Measurements from ENCODE around the gene OLFML2B.

OLFML2B gene

GRCh38 chr1:161987872-161988271 lies 35.8 kb downstream of the OLFML2B start:
- H3K27me3 ChIP-seq (ENCODE audit: control insufficient read depth, low read length), result peaks cover 12% of the 10 kb centered on the region
- no peaks in the 10 kb centered on the region for H3F3A ChIP-seq (ENCODE audit: control insufficient read depth, insufficient read depth)
- H3K4me2 ChIP-seq (ENCODE audit: low read length), result no peak overlapping the region
- H4K20me1 ChIP-seq (ENCODE audit: control insufficient read depth, insufficient read depth, low read depth, low read length), result no peaks in the 10 kb centered on the region
- no peaks in the 10 kb centered on the region for H3K9me3 ChIP-seq (ENCODE audit: control insufficient read depth, insufficient read depth, low read length)
- no peaks in the 10 kb centered on the region for H3K36me3 ChIP-seq (ENCODE audit: control insufficient read depth, low read length)
- H3K79me2 ChIP-seq (ENCODE audit: control insufficient read depth, low read length), result no peaks in the 10 kb centered on the region
- H3K4me3 ChIP-seq (ENCODE audit: low read length), result no peak overlapping the region
- no peaks in the 10 kb centered on the region for H3K4me1 ChIP-seq (ENCODE audit: control insufficient read depth, low read length)
- no peaks in the 10 kb centered on the region for H3K9me2 ChIP-seq (replicated peaks; ENCODE audit: control insufficient read depth, low read length)
- TF ChIP-seq EZH2phosphoT487 (IDR thresholded peaks at IDR 0.05; ENCODE audit: borderline replicate concordance, low read length) (no peak), CTCF (IDR thresholded peaks at IDR 0.05; ENCODE audit: low read depth, low read length, poor library complexity, severe bottlenecking) (no peak)
- no peak overlapping the region for H3K27ac ChIP-seq (ENCODE audit: low read depth, low read length)

- H3K27me3 ChIP-seq (ENCODE audit: control insufficient read depth, low read length), result peaks cover 14% of the 10 kb centered on the region
- H3K4me2 ChIP-seq (ENCODE audit: low read length), result no peak overlapping the region
- no peaks in the 10 kb centered on the region for H3K9me2 ChIP-seq (replicated peaks; ENCODE audit: control insufficient read depth, low read length)
- H3K4me3 ChIP-seq (ENCODE audit: low read length), result no peak overlapping the region
- H4K20me1 ChIP-seq (ENCODE audit: control insufficient read depth, insufficient read depth, low read depth, low read length), result no peaks in the 10 kb centered on the region
- H3K9me3 ChIP-seq (ENCODE audit: control insufficient read depth, insufficient read depth, low read length), result no peaks in the 10 kb centered on the region
- no peak overlapping the region for H3K27ac ChIP-seq (ENCODE audit: low read depth, low read length)
- no peaks in the 10 kb centered on the region for H3K36me3 ChIP-seq (ENCODE audit: control insufficient read depth, low read length)
- no peaks in the 10 kb centered on the region for H3F3A ChIP-seq (ENCODE audit: control insufficient read depth, insufficient read depth)
- H3K4me1 ChIP-seq (ENCODE audit: control insufficient read depth, low read length), result no peaks in the 10 kb centered on the region
- H3K79me2 ChIP-seq (ENCODE audit: control insufficient read depth, low read length), result no peaks in the 10 kb centered on the region
- TF ChIP-seq CTCF (IDR thresholded peaks at IDR 0.05; ENCODE audit: low read depth, low read length, poor library complexity, severe bottlenecking) (no peak), EZH2phosphoT487 (IDR thresholded peaks at IDR 0.05; ENCODE audit: borderline replicate concordance, low read length) (no peak)
These were observed 36.4 kb downstream of the OLFML2B start for GRCh38 chr1:161987303-161987702.

- TF ChIP-seq CTCF (IDR thresholded peaks at IDR 0.05; ENCODE audit: low read depth, low read length, poor library complexity, severe bottlenecking), result no peak
- TF ChIP-seq EZH2phosphoT487 (IDR thresholded peaks at IDR 0.05; ENCODE audit: borderline replicate concordance, low read length), result no peak
- H3K9me3 ChIP-seq (ENCODE audit: control insufficient read depth, insufficient read depth, low read length), result no peaks in the 10 kb centered on the region
- no peaks in the 10 kb centered on the region for H3K36me3 ChIP-seq (ENCODE audit: control insufficient read depth, low read length)
- no peak overlapping the region for H3K4me2 ChIP-seq (ENCODE audit: low read length)
- no peaks in the 10 kb centered on the region for H3F3A ChIP-seq (ENCODE audit: control insufficient read depth, insufficient read depth)
- H3K27me3 ChIP-seq (ENCODE audit: control insufficient read depth, low read length), result peaks cover 14% of the 10 kb centered on the region
- no peaks in the 10 kb centered on the region for H3K9me2 ChIP-seq (replicated peaks; ENCODE audit: control insufficient read depth, low read length)
- no peak overlapping the region for H3K4me3 ChIP-seq (ENCODE audit: low read length)
- no peaks in the 10 kb centered on the region for H3K4me1 ChIP-seq (ENCODE audit: control insufficient read depth, low read length)
- H3K27ac ChIP-seq (ENCODE audit: low read depth, low read length), result no peak overlapping the region
- H3K79me2 ChIP-seq (ENCODE audit: control insufficient read depth, low read length), result no peaks in the 10 kb centered on the region
- H4K20me1 ChIP-seq (ENCODE audit: control insufficient read depth, insufficient read depth, low read depth, low read length), result no peaks in the 10 kb centered on the region
These were observed 37.3 kb downstream of the OLFML2B start for GRCh38 chr1:161986328-161986727.
